GM12801 (cell line): ENCODE data around the gene MYO1H.

Experiments
- TF ChIP-seq, protein P1 (sequence below): IDR thresholded peaks from one replicate; pipeline ENCODE4 v1.5.1; 2011; ENCODE audit warnings: control low read depth; ENCODE audit not compliant: insufficient read length; ENCODE audit errors: extremely low read depth

The MYO1H gene

DNA sequence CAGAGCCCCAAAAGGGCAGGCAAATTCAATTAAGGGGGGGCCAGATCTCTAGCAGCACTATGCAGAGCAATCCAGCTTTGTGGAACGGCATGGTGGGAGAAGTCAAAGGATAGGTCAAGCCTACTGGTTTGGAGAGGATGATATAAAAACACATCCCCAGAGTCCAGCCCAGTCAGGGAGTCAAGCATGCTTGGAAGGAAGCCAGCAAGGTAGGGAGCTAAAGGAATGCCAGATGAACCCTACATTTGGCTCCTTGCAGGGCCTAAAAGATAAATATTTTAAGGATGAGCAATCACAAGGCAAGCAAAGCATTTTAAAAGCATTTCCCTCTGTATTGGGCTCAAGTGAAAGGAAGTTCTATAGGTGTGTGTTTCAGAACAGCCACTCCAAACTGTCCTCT, 108.0 kb downstream of the MYO1H start:
- TF ChIP-seq, protein P1, sequence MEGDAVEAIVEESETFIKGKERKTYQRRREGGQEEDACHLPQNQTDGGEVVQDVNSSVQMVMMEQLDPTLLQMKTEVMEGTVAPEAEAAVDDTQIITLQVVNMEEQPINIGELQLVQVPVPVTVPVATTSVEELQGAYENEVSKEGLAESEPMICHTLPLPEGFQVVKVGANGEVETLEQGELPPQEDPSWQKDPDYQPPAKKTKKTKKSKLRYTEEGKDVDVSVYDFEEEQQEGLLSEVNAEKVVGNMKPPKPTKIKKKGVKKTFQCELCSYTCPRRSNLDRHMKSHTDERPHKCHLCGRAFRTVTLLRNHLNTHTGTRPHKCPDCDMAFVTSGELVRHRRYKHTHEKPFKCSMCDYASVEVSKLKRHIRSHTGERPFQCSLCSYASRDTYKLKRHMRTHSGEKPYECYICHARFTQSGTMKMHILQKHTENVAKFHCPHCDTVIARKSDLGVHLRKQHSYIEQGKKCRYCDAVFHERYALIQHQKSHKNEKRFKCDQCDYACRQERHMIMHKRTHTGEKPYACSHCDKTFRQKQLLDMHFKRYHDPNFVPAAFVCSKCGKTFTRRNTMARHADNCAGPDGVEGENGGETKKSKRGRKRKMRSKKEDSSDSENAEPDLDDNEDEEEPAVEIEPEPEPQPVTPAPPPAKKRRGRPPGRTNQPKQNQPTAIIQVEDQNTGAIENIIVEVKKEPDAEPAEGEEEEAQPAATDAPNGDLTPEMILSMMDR = no peak

DNA sequence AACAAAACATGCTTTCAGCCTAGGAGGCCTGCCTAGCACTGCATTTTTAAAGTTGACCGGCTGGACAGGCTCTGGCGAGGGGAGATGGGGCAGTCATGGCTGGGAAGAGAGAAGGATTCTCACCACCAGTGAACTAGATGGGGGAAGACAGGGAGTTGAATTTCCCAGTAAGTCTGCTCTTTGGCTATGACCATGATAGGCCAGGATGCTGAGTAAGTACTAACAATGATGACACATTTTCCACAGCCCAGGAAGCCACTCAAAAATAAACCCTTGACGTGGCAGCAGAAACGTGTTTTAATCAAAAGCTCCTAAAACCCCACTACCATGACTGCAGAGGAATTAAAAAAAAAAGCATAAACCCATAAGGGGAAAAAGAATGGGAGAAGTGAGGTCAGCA, 110.4 kb downstream of the MYO1H start:
- TF ChIP-seq, protein P1 = no peak

DNA sequence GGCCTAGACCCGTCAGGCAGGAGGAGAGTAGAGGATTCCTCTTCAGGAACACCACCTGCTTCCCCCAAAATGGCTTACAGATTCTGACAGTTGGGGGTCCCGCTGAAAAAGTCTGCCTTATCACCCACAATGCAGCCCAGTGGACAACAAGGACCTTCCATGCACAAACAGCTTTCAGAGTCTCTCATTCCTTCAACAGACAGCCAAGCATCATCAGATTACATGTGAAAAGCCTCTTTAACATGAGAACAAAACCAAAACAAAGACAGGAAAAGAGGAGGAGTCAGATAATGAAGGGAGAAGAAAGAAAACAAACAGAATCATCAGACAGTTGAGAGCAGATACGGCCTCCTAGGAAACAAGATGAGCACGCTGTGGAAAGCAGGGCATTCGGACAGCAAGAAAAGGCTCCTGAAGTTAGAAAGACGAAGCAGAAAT, 111.1 kb downstream of the MYO1H start:
- TF ChIP-seq, protein P1 = no peak

DNA sequence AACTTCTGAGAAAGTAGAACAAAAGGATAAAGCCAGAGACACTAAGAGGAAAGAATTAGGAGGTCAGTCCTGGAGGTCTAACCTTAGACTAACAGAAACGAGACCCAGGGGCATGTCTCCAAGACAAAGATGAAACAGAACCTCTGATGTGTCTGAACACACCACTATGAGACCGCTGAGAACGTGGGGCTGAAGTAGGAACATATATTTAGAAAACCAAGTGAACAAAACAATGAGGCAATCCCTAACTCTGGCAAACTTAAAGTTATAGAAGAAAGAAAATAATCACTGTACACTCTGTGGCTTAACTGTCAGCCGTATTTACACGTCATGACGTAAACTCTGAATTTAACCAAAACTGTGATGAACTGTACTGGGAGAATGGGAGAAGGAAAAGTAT, 111.5 kb downstream of the MYO1H start:
- TF ChIP-seq, protein P1 = no peak

DNA sequence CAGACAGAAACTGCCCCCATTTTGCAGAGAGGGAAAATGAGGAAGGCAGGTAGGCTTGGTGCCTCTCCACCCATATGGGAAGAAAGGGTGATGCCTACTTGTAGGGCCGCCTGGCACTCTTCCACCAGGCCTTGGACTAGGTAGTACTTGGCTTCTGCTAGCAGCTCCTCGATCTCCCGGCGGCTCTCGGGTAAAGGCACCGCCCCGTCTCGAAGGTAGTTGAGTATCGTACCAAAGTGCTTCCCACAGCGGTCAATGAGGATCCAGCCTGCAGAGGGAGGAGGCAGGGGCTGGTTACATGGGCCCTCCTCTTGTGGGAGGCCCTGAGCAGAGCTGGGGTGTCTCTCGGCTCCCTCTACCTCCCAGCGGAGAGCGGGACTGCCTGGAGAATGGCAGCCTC, 112.8 kb downstream of the MYO1H start:
- TF ChIP-seq, protein P1 = no peak

DNA sequence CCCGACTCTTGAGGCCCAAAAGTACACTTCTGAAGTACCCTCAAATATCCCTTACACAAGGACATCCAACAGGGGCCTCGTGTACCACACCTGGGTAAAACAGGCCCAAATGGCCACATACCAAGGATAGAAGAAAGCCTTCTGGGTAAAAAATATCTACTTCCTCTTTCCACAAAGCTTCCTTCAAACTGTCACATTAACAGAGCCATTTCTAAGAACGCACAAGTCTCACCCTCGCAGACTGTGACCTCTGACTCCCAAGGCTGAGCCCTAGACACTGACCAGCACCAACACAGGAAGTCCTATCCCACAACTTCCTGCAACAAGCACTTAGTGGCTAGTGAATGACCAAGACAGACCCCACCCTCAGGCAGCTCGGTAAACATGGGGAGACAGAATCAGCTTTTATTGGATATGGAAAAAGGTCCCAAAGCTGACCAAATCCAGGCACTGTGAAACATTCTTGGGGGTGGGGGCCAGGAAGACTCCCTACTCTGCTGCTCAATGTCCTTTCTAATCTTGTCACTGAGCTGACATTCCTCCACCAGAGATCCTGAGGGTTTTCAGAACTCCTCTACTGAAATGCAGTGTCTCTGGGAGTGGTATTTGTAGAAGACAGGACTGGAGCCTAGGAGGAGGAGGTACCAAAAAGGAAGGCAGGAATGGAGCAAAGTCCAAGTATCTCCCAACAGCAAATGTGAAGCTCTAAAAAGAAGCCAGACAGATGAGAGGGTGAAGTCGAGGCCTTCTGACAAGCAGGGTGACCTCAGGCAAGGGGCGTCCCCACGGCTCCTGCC, 113.5 kb downstream of the MYO1H start:
- TF ChIP-seq, protein P1 = no peak

DNA sequence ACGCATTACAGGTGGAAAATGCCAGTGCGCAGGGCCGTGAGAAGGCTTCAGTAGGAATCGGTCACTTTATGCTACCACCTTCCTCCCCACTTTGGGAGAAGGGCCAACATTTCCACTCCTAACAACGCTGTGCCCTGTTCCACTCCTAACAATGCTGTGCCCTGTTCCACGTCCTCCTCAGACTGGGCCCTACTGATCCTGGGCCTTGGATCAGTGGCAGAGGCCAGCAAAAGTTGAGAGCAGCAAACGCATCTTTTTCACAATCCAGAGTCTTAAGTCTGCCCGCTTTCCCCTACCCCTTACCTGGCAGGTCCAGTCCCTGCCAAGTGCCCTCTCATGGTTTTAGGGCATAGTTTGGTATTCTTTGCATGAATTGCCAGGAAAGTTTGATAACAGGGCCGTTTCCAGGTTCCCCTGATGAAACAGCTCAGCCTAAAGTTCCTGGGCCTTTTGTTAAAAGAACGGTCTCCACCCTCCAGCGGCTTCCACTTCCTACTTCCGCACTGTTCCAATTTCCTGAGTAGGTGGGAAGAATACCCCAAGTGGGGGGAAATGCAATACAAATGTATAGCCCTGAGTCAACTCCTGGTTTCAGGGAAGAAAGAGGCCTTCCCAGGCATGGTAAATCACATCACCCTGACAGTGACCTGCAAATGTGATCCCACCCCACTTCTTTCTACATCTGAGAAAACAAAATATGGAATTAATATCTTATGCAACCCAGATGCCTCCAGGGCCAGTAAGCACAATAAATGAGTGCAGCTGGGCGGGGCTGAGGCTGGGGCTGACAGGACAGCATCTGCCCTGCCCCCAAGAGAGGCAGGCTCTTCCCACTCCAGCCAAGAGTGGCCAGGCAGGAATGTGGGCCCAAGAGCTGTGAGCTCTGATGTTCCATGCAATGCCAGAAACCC, 114.4 kb downstream of the MYO1H start:
- TF ChIP-seq, protein P1 = no peak
